Fibroblast of villous mesenchyme (primary cell): ENCODE results near the gene FBXL4. TPM values are rescaled to one million over a fixed set of nuclear protein-coding genes. Genes with fewer than 3 reads are reported as not detected.

Source experiments
- DNase-seq: peaks from one replicate; pipeline ENCODE4 v3.0.0-alpha.2; 2010; ENCODE audit warnings: low read depth
- H3K4me3 ChIP-seq: 2 replicates; pipeline ENCODE4 v1.5.1; 2011; ENCODE audit warnings: low read depth, mild to moderate bottlenecking, low read length
- CTCF ChIP-seq: IDR thresholded peaks from 2 replicates; pipeline ENCODE4 v1.5.1; 2012; ENCODE audit warnings: low read depth, mild to moderate bottlenecking, low read length; ENCODE audit not compliant: insufficient read depth
- total RNA-seq: library from RNA; depleted of rRNA; stranded (reverse); fragments of >200 nt; gene quantifications from 2 replicates; pipeline ENCODE4 v1.2.3, GENCODE V29; 2012

The FBXL4 gene
- total RNA-seq, 1 donor = 19.0 TPM

GRCh38 chr6:98836025-98836961 is 111.5 kb downstream of the FBXL4 start:
- no peak for TF ChIP-seq CTCF
- H3K4me3 ChIP-seq = no peak overlapping the region
- DNase-seq = no peak

GRCh38 chr6:98835149-98836024 is 112.4 kb downstream of the FBXL4 start:
- TF ChIP-seq CTCF = no peak
- DNase-seq = no peak
- peak overlapping the region; percentile 25 for H3K4me3 ChIP-seq

GRCh38 chr6:98834060-98835031 is 113.4 kb downstream of the FBXL4 start, which contains the start of gene POU3F2:
Gene POU3F2, plus strand, starts transcription at chr6:98834574. Its CDS starts 300 bp downstream, at chr6:98834874.
- peak within 1 kb of the TSS; percentile 59 for H3K4me3 ChIP-seq
- TF ChIP-seq CTCF = no peak
- peak; percentile 81 for DNase-seq

GRCh38 chr6:98833307-98834059 is 114.3 kb downstream of the FBXL4 start:
- H3K4me3 ChIP-seq = peak overlapping the region; percentile 59
- DNase-seq = peak; percentile 28
- TF ChIP-seq CTCF = no peak

GRCh38 chr6:98833057-98833306 is 114.8 kb downstream of the FBXL4 start:
- DNase-seq = no peak
- H3K4me3 ChIP-seq = peak overlapping the region; percentile 59
- TF ChIP-seq CTCF = no peak
